GM04504 (cell line): Measurements from ENCODE around the gene AVL9.
"Not testable (repeated sequence)": the region's sequence is repeated elsewhere in the genome, so short reads cannot be mapped to it uniquely, and the experiment has no call there.

Experiments used
- DNase-seq: peaks from one replicate; pipeline ENCODE4 v3.0.0-alpha.2; 2012; ENCODE audit warnings: low read depth

The AVL9 gene

DNA sequence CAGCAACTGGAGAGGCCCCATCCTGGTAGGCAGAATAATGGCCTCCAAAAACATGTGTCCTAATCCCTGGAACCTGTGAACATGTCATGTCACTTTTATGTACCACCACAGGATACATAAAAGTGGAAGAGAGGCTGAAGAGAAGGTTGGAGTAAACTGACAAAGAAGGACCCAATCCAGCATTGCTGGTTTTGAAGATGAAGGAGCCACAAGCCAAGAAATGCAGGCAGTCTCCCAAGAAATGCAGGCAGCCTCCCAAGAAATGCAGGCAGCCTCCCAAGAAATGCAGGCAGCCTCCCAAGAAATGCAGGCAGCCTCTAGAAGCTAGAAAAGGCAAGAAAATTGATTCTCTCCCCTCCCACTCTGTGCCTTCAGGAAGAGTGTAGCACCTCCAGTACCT lies 142.3 kb downstream of the AVL9 start:
- DNase-seq: not testable (repeated sequence)
